GM21619 (cell line): ENCODE measurements around the gene ZNF260.
"Not testable (repeated sequence)": the region's sequence is repeated elsewhere in the genome, so short reads cannot be mapped to it uniquely, and the experiment has no call there.

Experiments
- ATAC-seq: cut with Tn5 transposase; IDR thresholded peaks from one replicate; pipeline ENCODE4 v1.9.1; 2021; ENCODE audit not compliant: unreplicated experiment

ZNF260 gene

GRCh38 chr19:36490846-36491245 is 37.2 kb downstream of the ZNF260 start:
- not testable (repeated sequence) for ATAC-seq

- ATAC-seq = no peak
Observed at GRCh38 chr19:36489920-36490415, 38.1 kb downstream of the ZNF260 start.

GRCh38 chr19:36489118-36489919 is 38.8 kb downstream of the ZNF260 start, which contains the start of gene ZNF566:
Gene ZNF566, minus strand, starts transcription at chr19:36489561. Its CDS starts 13,004 bp downstream, at chr19:36476557.
- ATAC-seq = peak; percentile 86

- ATAC-seq = peak; percentile 16
Observed at GRCh38 chr19:36488846-36489117, 39.3 kb downstream of the ZNF260 start.

- no peak for ATAC-seq
Observed at GRCh38 chr19:36488118-36488845, 39.8 kb downstream of the ZNF260 start.

- ATAC-seq = no peak
Observed at GRCh38 chr19:36483653-36484052, 44.4 kb downstream of the ZNF260 start.

GRCh38 chr19:36482876-36483275 is 45.2 kb downstream of the ZNF260 start:
- no peak for ATAC-seq
